MG63 (cell line): ENCODE results near the gene SYDE2. TPM values are rescaled to one million over a fixed set of nuclear protein-coding genes. Genes with fewer than 3 reads are reported as not detected.
A peak's percentile ranks its signal among the peaks of the same experiment; 100 is the strongest.
"Not testable (repeated sequence)": the region's sequence is repeated elsewhere in the genome, so short reads cannot be mapped to it uniquely, and the experiment has no call there.

Experiments used
- DNase-seq: peaks from one replicate; pipeline ENCODE4 v3.0.0-alpha.2; 2020
- H3K27me3 ChIP-seq: fragments of 250-450 bp; sonication (Bioruptor Pico); 2 replicates; pipeline ENCODE4 v1.5.1; 2020; ENCODE audit warnings: mild to moderate bottlenecking, moderate library complexity
- H3K36me3 ChIP-seq: fragments of 250-450 bp; sonication (Bioruptor Pico); 2 replicates; pipeline ENCODE4 v1.5.1; 2020; ENCODE audit warnings: mild to moderate bottlenecking, moderate library complexity
- H3K4me3 ChIP-seq: fragments of 250-450 bp; sonication (Bioruptor Pico); 2 replicates; pipeline ENCODE4 v1.5.1; 2020; ENCODE audit warnings: mild to moderate bottlenecking, moderate library complexity
- H3K9me3 ChIP-seq: fragments of 250-450 bp; sonication (Bioruptor Pico); 2 replicates; pipeline ENCODE4 v1.5.1; 2020; ENCODE audit warnings: mild to moderate bottlenecking, moderate library complexity
- total RNA-seq: library from RNA; depleted of rRNA; stranded (reverse); fragments of >200 nt; shearing (Covaris generic); gene quantifications from 2 replicates; pipeline ENCODE4 v1.2.3, GENCODE V29; 2014; ENCODE audit warnings: low replicate concordance

SYDE2 gene
- total RNA-seq, 1 experiment from 2014 or later, result 1.3 TPM

DNA sequence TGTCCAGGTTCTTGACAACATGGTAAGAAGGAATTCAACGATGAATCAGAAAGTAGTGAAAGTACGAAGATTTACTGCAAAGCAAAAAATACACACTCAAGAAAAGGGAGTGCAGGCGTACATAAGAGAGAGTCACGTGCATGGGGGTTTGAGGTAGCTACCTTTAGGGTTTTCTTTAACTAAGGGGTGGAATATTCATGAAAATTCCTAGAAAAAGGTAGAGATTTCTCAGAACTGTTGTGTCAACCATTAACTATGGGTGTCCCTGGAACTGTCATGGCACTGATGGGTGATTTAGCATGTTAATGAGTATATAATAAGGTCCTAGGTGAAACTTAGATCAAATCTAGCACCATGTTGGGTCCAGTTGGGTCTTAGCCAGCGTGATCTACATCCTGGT lies 22.5 kb upstream of the SYDE2 start:
- no peak for DNase-seq
- no peak overlapping the region for H3K4me3 ChIP-seq
- H3K9me3 ChIP-seq, result no peaks in the 10 kb centered on the region
- H3K27me3 ChIP-seq, result no peaks in the 10 kb centered on the region
- H3K36me3 ChIP-seq, result no peaks in the 10 kb centered on the region

- Histone ChIP-seq H3K36me3 (no peaks in the 10 kb centered on the region), H3K9me3 (no peaks in the 10 kb centered on the region), H3K27me3 (no peaks in the 10 kb centered on the region), H3K4me3 (no peak overlapping the region)
- peak; percentile 40 for DNase-seq
These were observed 20.0 kb upstream of the SYDE2 start for GRCh38 chr1:85220756-85221201.

GRCh38 chr1:85219853-85220610 lies 19.2 kb upstream of the SYDE2 start:
- H3K36me3 ChIP-seq, result no peaks in the 10 kb centered on the region

GRCh38 chr1:85216697-85217096 lies 15.9 kb upstream of the SYDE2 start:
- H3K36me3 ChIP-seq, result no peaks in the 10 kb centered on the region
- no peak overlapping the region for H3K4me3 ChIP-seq
- DNase-seq, result no peak
- no peaks in the 10 kb centered on the region for H3K27me3 ChIP-seq
- no peaks in the 10 kb centered on the region for H3K9me3 ChIP-seq

More at GRCh38 chr1:85219853-85220610, 19.2 kb upstream of the SYDE2 start:
- no peaks in the 10 kb centered on the region for H3K9me3 ChIP-seq
- H3K4me3 ChIP-seq, result no peak overlapping the region
- no peaks in the 10 kb centered on the region for H3K27me3 ChIP-seq
- no peak for DNase-seq

DNA sequence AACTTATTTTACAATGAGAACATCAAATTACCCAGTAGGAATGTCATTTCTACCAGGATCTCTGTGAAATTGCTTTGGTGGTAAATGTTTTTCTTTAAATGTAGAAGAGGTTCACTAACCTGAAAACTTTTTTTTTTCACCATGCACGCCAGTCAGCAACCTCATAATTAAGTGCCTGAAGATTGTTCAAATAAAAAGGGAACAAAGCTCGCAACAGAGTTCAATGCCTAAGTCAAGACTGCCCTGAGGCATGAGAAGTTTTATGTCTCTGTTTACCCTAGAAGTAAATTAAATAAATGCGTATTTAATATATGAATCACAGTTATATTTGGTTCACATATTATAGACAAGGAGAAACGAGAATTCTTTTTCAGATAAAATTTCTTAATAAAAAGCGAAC lies 13.8 kb upstream of the SYDE2 start:
- H3K27me3 ChIP-seq, result no peaks in the 10 kb centered on the region
- DNase-seq, result no peak

GRCh38 chr1:85208488-85208887 lies 7.7 kb upstream of the SYDE2 start:
- no peak overlapping the region for H3K4me3 ChIP-seq
- no peaks in the 10 kb centered on the region for H3K36me3 ChIP-seq
- H3K9me3 ChIP-seq, result no peaks in the 10 kb centered on the region
- no peaks in the 10 kb centered on the region for H3K27me3 ChIP-seq
- no peak for DNase-seq

More for the DNA sequence above, 13.8 kb upstream of the SYDE2 start:
- Histone ChIP-seq H3K36me3 (no peaks in the 10 kb centered on the region), H3K4me3 (no peak overlapping the region), H3K9me3 (no peaks in the 10 kb centered on the region)

- no peak overlapping the region for H3K4me3 ChIP-seq
- no peaks in the 10 kb centered on the region for H3K9me3 ChIP-seq
- no peaks in the 10 kb centered on the region for H3K36me3 ChIP-seq
- DNase-seq, result no peak
- no peaks in the 10 kb centered on the region for H3K27me3 ChIP-seq
These were observed 2.9 kb upstream of the SYDE2 start for GRCh38 chr1:85203573-85204171.

- Histone ChIP-seq H3K4me3 (no peak overlapping the region), H3K36me3 (no peaks in the 10 kb centered on the region), H3K27me3 (no peaks in the 10 kb centered on the region), H3K9me3 (no peaks in the 10 kb centered on the region)
- DNase-seq, result no peak
These were observed 2.0 kb upstream of the SYDE2 start for GRCh38 chr1:85202864-85203255.

GRCh38 chr1:85202092-85202863 lies 1.5 kb upstream of the SYDE2 start:
- H3K9me3 ChIP-seq, result no peaks in the 10 kb centered on the region
- H3K36me3 ChIP-seq, result no peaks in the 10 kb centered on the region
- peak overlapping the region; percentile 73 for H3K4me3 ChIP-seq
- H3K27me3 ChIP-seq, result no peaks in the 10 kb centered on the region
- DNase-seq, result no peak

DNA sequence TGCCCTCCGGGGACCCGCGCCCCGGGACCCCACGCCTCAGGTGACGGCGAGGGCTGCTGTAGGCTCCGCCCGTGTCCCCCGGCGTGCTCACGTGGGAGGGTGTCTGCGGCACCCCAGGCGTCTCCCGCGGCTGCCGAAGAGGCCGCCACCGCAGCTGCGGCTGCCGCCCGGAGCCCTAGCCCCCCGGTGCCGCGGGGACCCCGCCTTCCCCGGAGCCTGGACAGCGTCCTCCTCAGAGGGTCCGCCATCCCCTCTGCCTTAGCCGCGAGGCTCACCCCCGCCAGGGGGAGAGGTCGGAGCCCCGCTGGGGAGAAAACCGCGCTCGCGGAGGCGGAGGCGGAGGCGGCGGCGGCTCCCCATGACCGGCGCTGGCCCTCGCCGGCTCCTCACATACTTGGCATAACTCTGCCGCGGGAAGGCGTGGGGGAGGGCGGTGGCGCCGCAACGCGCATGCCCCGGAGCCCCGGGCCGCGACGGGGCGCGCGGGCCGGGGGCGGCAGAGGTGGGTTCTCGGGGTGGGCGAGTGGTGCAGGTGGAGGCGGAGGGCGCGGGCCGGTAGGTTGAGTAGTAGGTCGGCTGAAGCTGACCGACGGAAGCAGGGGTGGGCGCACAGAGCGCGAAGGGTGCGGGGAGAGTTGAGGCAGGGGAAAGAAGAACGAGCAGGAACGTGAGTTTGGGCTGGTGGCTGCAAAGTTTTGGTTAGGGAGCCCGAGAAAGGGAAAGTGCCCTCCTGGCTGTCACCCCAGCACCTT lies 700 bp upstream of the SYDE2 start:
- Histone ChIP-seq H3K9me3 (no peaks in the 10 kb centered on the region), H3K36me3 (no peaks in the 10 kb centered on the region), H3K4me3 (peak overlapping the region; percentile 73), H3K27me3 (no peaks in the 10 kb centered on the region)
- peak; percentile 81 for DNase-seq

GRCh38 chr1:85199667-85200462 lies 951 bp downstream of the SYDE2 start:
- no peaks in the 10 kb centered on the region for H3K36me3 ChIP-seq
- H3K4me3 ChIP-seq, result peak overlapping the region; percentile 73
- no peaks in the 10 kb centered on the region for H3K9me3 ChIP-seq
- DNase-seq, result no peak
- H3K27me3 ChIP-seq, result no peaks in the 10 kb centered on the region

DNA sequence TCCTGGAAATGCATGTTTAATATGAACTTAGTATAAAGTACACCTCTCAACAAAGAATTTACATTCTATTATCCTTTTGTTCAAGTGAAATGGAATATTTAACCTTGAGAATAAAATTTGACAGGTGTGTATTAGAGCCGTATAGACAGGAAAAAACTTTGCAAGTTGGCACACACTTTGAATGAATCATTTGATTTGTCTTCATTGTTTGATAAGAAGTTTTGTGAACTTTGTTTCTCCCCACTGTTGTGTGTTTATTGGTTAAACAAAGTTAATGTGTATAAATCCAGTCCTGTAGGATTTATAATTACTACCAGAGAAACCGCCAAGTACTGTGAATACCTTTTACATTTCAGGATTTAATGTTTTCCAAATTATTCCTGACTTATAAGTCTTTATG lies 2.0 kb downstream of the SYDE2 start:
- no peak for DNase-seq
- Histone ChIP-seq H3K9me3 (no peaks in the 10 kb centered on the region), H3K36me3 (no peaks in the 10 kb centered on the region), H3K4me3 (peak overlapping the region; percentile 73), H3K27me3 (no peaks in the 10 kb centered on the region)

GRCh38 chr1:85196358-85196757 lies 4.5 kb downstream of the SYDE2 start:
- Histone ChIP-seq H3K4me3 (no peak overlapping the region), H3K36me3 (no peaks in the 10 kb centered on the region), H3K27me3 (no peaks in the 10 kb centered on the region), H3K9me3 (no peaks in the 10 kb centered on the region)
- DNase-seq, result no peak

- H3K36me3 ChIP-seq, result no peaks in the 10 kb centered on the region
- H3K4me3 ChIP-seq, result no peak overlapping the region
- DNase-seq, result no peak
These were observed 5.1 kb downstream of the SYDE2 start for GRCh38 chr1:85195703-85196102.

GRCh38 chr1:85192129-85192528 lies 8.7 kb downstream of the SYDE2 start:
- not testable (repeated sequence) for H3K9me3 ChIP-seq, DNase-seq, H3K27me3 ChIP-seq, H3K4me3 ChIP-seq, H3K36me3 ChIP-seq

More at GRCh38 chr1:85195703-85196102, 5.1 kb downstream of the SYDE2 start:
- H3K27me3 ChIP-seq, result no peaks in the 10 kb centered on the region
- no peaks in the 10 kb centered on the region for H3K9me3 ChIP-seq

GRCh38 chr1:85189120-85189519 lies 11.7 kb downstream of the SYDE2 start:
- Histone ChIP-seq H3K4me3 (no peak overlapping the region), H3K36me3 (no peaks in the 10 kb centered on the region; the same call in 1 of the 2 replicates), H3K27me3 (no peaks in the 10 kb centered on the region), H3K9me3 (no peaks in the 10 kb centered on the region)
- no peak for DNase-seq
